Measurements from ENCODE around the gene COL4A2.

The COL4A2 gene

GRCh38 chr13:110344320-110344719 is 37.2 kb downstream of the COL4A2 start:
- Histone ChIP-seq H3K36me3 (ENCODE audit: insufficient read depth) (no peaks in the 10 kb centered on the region), H3K4me2 (no peak overlapping the region), H3K27me3 (ENCODE audit: insufficient read depth, low read depth) (no peaks in the 10 kb centered on the region), H2AFZ (ENCODE audit: low read depth) (no peak overlapping the region), H3K9ac (no peak overlapping the region), H4K20me1 (ENCODE audit: insufficient read depth) (no peaks in the 10 kb centered on the region), H3K79me2 (ENCODE audit: insufficient read depth, low read depth) (no peaks in the 10 kb centered on the region), H3K4me3 (IDR thresholded peaks at IDR 0.05; ENCODE audit: insufficient read depth, low read depth, low read length) (no peak overlapping the region), H3K27ac (no peak overlapping the region), H3K4me1 (ENCODE audit: low read depth, poor library complexity, severe bottlenecking) (no peaks in the 10 kb centered on the region)
- TF ChIP-seq CTCF (conservative IDR thresholded peaks at IDR 0.05; ENCODE audit: low read depth, low read length) = no peak

- Histone ChIP-seq H3K27ac (no peak overlapping the region), H3K9ac (no peak overlapping the region), H3K79me2 (ENCODE audit: insufficient read depth, low read depth) (no peaks in the 10 kb centered on the region), H3K36me3 (ENCODE audit: insufficient read depth) (no peaks in the 10 kb centered on the region), H3K4me1 (ENCODE audit: low read depth, poor library complexity, severe bottlenecking) (no peaks in the 10 kb centered on the region), H2AFZ (ENCODE audit: low read depth) (no peak overlapping the region), H4K20me1 (ENCODE audit: insufficient read depth) (no peaks in the 10 kb centered on the region), H3K27me3 (ENCODE audit: insufficient read depth, low read depth) (no peaks in the 10 kb centered on the region), H3K4me2 (no peak overlapping the region), H3K4me3 (IDR thresholded peaks at IDR 0.05; ENCODE audit: insufficient read depth, low read depth, low read length) (no peak overlapping the region)
- no peak for TF ChIP-seq CTCF (conservative IDR thresholded peaks at IDR 0.05; ENCODE audit: low read depth, low read length)
Measured at GRCh38 chr13:110345266-110345665, 38.2 kb downstream of the COL4A2 start.

DNA sequence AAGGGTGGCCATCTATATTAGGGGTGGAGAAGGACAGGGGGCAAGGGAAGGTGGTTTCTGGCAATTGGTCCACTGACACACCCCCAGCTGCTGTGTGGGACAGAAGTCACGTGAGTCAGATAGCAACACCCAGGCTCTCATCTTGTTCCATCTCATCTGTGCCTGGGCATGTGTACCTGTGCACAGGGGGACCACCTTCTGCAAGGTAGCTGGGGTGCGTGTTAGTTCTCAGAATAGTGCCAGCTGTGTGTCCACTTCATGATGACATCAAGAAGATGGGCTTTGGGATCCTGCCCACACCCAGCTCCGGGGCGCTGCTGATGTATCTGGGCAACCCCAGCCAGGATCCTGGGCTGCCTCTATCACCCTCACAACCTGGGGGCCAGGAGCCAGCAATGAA is 38.6 kb downstream of the COL4A2 start:
- H3K36me3 ChIP-seq (ENCODE audit: insufficient read depth) = no peaks in the 10 kb centered on the region
- no peaks in the 10 kb centered on the region for H3K27me3 ChIP-seq (ENCODE audit: insufficient read depth, low read depth)
- no peak overlapping the region for H3K4me3 ChIP-seq (IDR thresholded peaks at IDR 0.05; ENCODE audit: insufficient read depth, low read depth, low read length)
- no peak for TF ChIP-seq CTCF (conservative IDR thresholded peaks at IDR 0.05; ENCODE audit: low read depth, low read length)
- H2AFZ ChIP-seq (ENCODE audit: low read depth) = no peak overlapping the region
- no peaks in the 10 kb centered on the region for H3K4me1 ChIP-seq (ENCODE audit: low read depth, poor library complexity, severe bottlenecking)
- no peak overlapping the region for H3K9ac ChIP-seq
- no peaks in the 10 kb centered on the region for H3K79me2 ChIP-seq (ENCODE audit: insufficient read depth, low read depth)
- no peak overlapping the region for H3K4me2 ChIP-seq
- H4K20me1 ChIP-seq (ENCODE audit: insufficient read depth) = no peaks in the 10 kb centered on the region
- no peak overlapping the region for H3K27ac ChIP-seq

DNA sequence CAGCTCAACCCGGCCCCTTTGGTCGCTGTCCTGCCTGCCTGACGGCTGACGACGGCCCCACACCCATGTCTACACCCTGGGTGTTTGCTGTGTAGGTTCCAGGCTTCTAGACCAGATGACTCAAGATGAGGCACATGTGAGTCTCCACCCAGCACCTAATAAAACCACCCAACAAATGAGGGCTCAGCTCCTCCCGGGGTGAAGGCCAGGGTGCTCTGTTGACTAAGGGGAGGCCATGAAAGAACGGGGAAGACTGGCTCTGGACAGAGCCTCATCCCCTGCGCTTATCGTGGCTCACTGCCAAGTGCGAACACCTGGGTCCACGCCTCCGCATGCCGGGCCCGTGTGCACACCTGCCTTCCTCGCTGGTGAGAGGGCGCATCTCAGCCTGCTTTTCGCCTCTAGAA is 39.6 kb downstream of the COL4A2 start:
- Histone ChIP-seq H3K79me2 (ENCODE audit: insufficient read depth, low read depth) (no peaks in the 10 kb centered on the region), H3K27me3 (ENCODE audit: insufficient read depth, low read depth) (no peaks in the 10 kb centered on the region), H3K4me1 (ENCODE audit: low read depth, poor library complexity, severe bottlenecking) (no peaks in the 10 kb centered on the region), H2AFZ (ENCODE audit: low read depth) (no peak overlapping the region), H4K20me1 (ENCODE audit: insufficient read depth) (no peaks in the 10 kb centered on the region), H3K36me3 (ENCODE audit: insufficient read depth) (no peaks in the 10 kb centered on the region), H3K4me3 (IDR thresholded peaks at IDR 0.05; ENCODE audit: insufficient read depth, low read depth, low read length) (no peak overlapping the region), H3K27ac (no peak overlapping the region), H3K4me2 (no peak overlapping the region), H3K9ac (no peak overlapping the region)
- TF ChIP-seq CTCF (conservative IDR thresholded peaks at IDR 0.05; ENCODE audit: low read depth, low read length) = no peak

- no peak overlapping the region for H3K9ac ChIP-seq
- H4K20me1 ChIP-seq (ENCODE audit: insufficient read depth) = no peaks in the 10 kb centered on the region
- H2AFZ ChIP-seq (ENCODE audit: low read depth) = no peak overlapping the region
- no peak for TF ChIP-seq CTCF (conservative IDR thresholded peaks at IDR 0.05; ENCODE audit: low read depth, low read length)
- H3K4me1 ChIP-seq (ENCODE audit: low read depth, poor library complexity, severe bottlenecking) = no peaks in the 10 kb centered on the region
- H3K4me3 ChIP-seq (IDR thresholded peaks at IDR 0.05; ENCODE audit: insufficient read depth, low read depth, low read length) = no peak overlapping the region
- no peaks in the 10 kb centered on the region for H3K27me3 ChIP-seq (ENCODE audit: insufficient read depth, low read depth)
- no peaks in the 10 kb centered on the region for H3K36me3 ChIP-seq (ENCODE audit: insufficient read depth)
- no peak overlapping the region for H3K27ac ChIP-seq
- no peaks in the 10 kb centered on the region for H3K79me2 ChIP-seq (ENCODE audit: insufficient read depth, low read depth)
- no peak overlapping the region for H3K4me2 ChIP-seq
Measured at GRCh38 chr13:110347088-110347487, 40.0 kb downstream of the COL4A2 start.
